Ecto neural progenitor cell (in vitro differentiated cells): Measurements from ENCODE around the gene WFDC1.

Source experiments
- DNase-seq: peaks from one replicate; pipeline ENCODE4 v3.0.0-alpha.2; 2018; ENCODE audit warnings: low spot score

Gene WFDC1, protein sequence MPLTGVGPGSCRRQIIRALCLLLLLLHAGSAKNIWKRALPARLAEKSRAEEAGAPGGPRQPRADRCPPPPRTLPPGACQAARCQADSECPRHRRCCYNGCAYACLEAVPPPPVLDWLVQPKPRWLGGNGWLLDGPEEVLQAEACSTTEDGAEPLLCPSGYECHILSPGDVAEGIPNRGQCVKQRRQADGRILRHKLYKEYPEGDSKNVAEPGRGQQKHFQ

DNA sequence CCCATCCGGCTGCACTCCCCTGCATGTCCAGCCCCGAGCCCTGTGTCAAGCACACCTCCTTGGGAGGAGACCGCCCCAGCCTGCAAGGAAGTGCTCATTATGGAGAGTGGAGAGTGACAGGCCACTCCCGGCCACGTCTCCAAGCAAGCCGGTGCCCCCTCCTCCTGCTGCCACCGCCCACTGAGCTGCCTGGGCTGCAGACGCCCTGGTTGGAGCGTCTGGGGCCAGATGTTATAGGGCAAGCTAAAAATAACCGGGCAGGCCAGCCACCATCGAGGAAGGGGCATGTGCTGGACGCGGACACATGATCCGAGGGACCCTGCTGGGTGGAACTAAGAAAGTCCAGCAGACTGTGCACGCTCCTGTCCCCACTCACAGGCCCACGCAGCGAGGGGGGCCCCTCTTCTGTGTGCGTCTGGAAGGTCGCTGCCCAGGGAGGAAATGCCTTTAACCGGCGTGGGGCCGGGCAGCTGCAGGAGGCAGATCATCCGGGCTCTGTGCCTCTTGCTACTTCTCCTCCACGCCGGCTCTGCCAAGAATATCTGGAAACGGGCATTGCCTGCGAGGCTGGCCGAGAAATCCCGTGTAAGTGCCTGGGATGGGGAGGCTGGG is at the start of gene WFDC1:
WFDC1 (plus strand) TSS at position 348 of the 612 bp plus-strand sequence; CDS start at position 442, 94 bp downstream.
- DNase-seq, result no peak

GRCh38 chr16:84245956-84246678 is 48.6 kb upstream of the WFDC1 start:
- DNase-seq, result no peak

- DNase-seq, result no peak
These were observed 48.0 kb upstream of the WFDC1 start for GRCh38 chr16:84246679-84247077.

DNA sequence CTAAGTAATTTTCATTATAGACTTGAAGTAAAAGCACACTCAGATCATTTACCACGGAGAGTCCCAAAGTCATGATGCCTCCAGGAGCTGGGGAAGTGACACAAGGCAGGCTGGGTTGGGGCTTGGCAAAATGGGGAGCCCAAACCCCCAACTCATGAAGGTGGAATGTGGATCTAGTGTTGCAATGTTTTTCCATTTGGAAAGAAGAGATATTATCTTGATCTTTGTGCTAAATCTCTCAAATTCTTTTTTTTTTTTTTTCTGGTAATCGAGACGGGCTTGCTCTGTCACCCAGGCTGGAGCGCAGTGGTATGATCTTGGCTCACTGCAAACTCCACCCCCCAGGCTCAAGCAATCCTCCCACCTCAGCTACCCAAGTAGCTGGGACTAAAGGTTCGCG is 47.3 kb upstream of the WFDC1 start:
- no peak for DNase-seq

DNA sequence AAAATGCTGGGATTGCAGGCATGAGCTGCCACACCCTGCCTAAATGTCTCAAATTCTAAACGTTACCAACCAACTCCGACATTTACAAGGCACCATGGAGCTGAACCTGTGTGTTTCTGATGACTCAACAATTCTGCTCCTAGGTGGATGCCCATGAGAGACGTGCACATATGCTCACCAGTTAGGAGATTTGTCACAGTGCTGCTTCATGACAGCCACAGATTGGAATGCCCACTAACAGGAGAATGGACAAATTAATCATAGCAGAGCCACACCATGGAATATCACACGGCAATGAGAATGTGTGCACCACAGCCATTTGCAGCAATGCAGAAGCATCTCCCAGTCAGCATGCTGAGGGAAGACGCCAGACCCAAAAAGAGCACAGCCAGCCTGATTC is 46.8 kb upstream of the WFDC1 start:
- DNase-seq, result no peak

DNA sequence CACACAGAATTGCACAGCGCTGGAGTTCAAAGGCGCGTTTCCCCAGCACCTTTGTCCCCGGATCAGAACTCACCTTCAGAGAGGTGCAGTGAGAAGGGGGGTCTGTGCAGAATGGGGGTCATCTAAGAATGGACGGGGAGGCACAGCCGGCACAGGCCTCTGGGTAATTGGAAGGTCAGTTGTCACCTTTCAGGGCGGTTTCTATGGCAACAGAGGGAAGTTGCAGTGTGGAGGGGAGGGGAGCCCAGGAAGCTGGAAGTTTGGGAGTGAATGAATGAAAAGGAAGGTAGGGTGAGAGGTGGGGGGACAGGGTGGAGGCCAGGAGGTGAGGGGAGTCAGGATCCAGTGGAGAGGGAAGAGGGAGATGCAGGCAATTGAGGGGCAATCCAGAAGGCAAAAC is 42.5 kb upstream of the WFDC1 start:
- no peak for DNase-seq

GRCh38 chr16:84253173-84253572 is 41.5 kb upstream of the WFDC1 start:
- no peak for DNase-seq

DNA sequence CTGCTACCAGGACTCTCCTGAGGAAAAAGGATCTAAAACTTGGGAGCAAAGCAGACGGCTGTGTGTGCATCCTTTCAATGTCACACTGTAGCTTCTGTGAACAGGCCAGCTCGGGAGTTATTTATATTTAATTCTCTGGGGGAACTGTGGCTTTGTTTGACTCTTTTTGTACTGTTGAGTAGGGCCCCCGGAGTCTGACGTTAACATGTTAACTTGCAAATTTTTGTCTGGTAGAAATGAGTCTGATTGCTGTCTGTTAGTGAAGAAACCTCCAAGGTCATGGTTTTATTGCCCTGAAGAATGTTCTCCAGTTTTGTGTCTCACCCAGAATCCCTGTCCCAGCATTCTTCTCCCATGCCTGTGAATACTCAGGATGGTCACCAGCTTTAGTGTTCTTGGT is 40.6 kb upstream of the WFDC1 start:
- no peak for DNase-seq

- no peak for DNase-seq
These were observed 39.4 kb upstream of the WFDC1 start for GRCh38 chr16:84255050-84255810.

DNA sequence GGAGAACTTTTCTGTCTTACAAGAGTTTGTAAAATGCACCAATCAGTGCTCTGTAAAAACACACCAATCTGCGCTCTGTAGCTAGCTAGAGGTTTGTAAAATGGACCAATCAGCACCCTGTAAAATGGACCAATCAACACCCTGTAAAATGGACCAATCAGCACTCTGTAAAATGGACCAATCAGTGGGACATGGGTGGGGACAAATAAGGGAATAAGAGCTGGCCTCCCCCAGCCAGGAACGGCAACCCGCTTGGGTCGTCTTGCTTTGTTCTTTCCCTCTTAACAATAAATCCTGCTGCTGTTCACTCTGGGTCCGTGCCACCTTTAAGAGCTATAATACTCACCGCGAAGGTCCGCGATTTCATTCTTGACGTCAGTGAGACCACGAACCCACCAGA is 36.4 kb upstream of the WFDC1 start:
- DNase-seq, result no peak

DNA sequence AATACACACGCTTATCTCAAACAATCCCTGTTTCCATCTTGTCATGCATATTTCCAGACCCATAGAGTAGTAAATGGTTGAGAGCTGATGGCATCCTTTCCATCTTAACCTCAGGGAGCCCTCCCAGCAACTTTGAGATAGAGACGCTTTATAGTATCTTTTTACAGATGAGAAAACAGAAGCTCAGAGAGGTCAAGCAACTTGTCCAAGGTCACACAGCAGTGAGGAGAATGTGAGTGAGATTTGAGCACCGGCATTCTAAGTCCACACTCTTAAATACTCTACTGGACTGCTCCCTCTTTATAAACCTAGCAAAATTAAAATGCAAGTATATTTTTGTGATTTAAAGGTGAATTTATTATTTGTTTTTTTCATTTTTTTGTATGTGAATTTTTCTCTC is 35.0 kb upstream of the WFDC1 start:
- no peak for DNase-seq

- DNase-seq, result no peak
These were observed 33.7 kb upstream of the WFDC1 start for GRCh38 chr16:84260766-84261554.

DNA sequence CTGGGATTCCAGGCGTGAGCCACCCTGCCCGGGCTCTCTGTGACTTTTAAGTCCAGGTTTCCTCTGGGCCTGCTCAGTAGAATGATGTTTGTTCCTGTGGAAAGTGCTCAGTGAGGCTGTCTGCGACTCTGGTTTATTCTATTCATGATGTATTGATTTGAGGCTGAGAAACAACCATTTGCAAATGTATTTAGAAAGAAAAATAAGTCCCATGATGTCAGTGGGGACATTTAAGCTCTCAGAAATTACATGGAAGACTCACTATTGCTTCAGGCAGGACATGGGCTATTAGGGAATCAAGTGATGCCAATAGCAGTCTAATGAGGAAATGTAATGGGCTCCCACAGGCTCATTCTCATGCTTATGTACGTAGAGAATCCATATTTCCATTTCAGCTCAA is 32.6 kb upstream of the WFDC1 start:
- no peak for DNase-seq

DNA sequence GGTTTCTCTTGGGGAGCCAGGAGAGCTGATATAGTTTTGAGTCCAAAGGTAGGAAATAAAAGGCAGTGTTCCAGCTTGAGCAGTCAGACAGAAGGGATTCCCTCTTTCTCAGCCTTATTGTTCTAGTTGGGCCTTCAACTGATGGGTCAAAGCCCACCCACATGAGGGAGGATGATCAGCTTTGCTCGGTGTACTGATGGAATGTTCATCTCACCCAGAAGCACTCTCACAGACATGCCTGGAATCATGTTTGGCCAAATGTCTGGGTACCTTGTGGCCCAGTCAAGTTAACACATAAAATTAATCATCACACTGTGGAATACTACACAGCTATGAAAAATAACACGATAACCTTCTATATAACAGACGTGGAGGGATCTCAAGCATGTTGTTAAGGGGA is 31.7 kb upstream of the WFDC1 start:
- no peak for DNase-seq

DNA sequence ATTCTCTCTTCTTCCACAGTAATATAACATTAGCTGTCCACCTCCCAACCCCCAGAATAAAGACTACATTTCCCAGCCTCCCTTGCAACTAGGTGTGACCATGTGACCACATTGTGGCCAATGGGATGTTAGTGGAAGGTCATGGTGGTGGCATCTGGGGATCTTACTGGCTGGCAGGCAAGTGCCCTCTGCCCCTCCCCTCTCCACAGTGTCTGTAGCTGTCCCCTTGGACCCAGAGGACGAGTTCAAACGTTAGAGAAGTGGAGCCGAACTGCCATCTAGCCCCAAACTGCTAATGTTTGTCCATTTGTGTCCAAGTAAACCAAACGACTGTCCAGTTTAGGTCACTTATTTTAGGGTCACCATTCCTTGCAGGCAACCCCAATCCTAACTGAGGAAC is 28.2 kb upstream of the WFDC1 start:
- peak; percentile 81 for DNase-seq

DNA sequence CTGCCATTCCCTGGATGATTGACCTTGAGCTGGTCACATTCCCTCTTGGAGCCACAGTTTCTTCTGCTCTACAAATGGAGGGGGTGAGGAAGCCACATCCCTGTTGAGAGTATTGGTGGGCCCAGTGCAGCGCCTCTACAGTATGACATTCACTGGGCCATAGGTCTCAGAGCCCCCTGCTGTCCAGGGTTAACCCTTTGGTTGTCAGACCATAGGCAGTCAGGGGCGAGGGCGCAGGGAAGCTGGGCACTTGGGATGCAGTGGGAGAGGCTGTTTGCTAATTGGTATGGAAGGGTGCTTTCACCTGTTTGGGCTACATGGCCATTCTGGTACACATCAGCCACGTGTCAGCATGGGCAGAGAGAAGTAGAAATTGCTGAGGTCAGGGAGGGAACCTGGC is 27.3 kb upstream of the WFDC1 start:
- DNase-seq, result no peak

GRCh38 chr16:84268291-84269040 is 26.2 kb upstream of the WFDC1 start:
- no peak for DNase-seq

DNA sequence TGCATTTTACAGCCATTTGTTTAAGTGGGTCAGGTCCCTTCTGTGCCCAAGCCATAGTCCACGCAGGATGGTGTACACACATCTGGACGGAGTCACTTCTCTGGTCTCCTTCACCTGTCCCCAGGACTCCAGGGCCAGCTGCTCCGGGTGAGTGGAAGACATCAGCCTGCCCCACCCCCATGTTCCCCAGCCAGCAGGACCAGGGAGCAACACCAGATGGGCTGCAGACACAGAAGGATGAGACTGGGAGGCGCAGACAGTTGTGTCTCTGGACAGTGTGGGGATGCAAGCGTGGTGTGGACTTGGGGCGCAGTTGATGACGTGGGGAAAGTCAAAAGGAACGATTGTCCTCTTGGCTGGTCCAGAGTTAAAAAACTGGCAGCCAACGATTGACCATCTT is 24.6 kb upstream of the WFDC1 start:
- DNase-seq, result no peak

DNA sequence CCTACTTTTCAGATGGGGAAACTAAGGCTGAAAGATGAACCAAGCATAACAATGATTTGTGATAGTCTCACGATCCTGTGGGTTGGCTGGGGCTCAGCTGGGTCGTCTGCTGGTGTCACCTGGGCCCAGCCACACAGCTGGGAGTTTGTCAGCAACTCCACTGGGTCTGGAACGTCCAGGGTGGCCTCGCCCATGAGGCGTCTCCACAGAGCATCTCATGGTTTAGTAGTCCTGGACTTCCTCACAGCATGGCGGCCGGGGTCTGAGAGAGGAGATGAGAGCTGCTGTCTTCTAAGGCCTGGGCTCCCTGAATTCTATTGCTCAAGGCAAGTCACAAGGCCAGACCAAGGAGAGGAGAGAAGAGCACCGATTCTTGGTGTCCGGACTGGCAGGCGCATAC is 24.1 kb upstream of the WFDC1 start:
- DNase-seq, result no peak

DNA sequence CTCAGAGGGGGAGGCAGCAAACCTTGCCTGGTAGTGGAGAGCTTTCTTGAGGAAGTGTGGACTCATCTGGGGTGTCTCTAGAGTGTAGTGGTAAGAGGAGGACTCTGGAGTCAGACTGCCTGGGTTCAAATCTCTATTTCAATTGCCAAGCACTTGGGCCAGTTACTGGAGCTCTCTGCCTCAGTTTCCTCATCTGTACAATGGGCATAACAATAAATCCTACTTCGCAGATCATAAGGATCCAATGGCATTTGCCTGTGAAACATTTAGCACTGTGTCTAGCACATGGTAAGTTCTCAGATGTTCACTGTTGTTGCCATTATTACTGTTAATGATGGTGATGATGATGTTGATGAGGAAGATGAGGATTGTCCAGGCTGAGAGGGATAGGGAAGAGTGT is 23.6 kb upstream of the WFDC1 start:
- no peak for DNase-seq

DNA sequence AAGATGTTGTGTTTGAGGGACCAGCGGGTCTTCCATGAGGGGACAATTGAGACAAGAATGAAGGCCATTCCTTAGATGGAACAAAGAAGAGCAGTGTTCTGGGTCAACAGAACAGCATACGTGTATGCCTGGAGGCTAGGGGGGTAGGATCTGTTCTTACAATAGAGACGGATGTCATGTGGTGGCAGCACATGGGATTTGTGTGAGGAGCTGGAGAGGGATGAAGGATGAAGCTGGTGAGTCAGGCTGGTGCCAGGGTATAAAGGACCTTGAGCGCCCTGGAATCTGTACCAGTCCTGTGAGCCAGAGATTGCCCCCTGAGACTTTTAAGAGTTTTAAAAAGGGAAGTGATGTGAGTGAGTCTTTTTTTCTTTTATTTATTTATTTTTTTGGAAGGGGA is 22.8 kb upstream of the WFDC1 start:
- DNase-seq, result no peak
